Stimulated activated CD4-positive, alpha-beta T cell treated with anti-CD3 and anti-CD28 coated beads, Interleukin-15, amount 100 ng/mL, for 24 hours (primary cell): ENCODE data around the gene TGFB1I1.

Source experiments
- DNase-seq: peaks from one replicate; pipeline ENCODE4 v3.0.0-alpha.2; 2020

Gene TGFB1I1

GRCh38 chr16:31453255-31454204 lies 18.4 kb upstream of the TGFB1I1 start:
- DNase-seq: no peak

- DNase-seq: peak; percentile 49
Observed at GRCh38 chr16:31455601-31456314, 16.2 kb upstream of the TGFB1I1 start.

- no peak for DNase-seq
Observed at GRCh38 chr16:31456988-31457360, 15.0 kb upstream of the TGFB1I1 start.

- DNase-seq: peak; percentile 57
Observed at GRCh38 chr16:31458073-31458843, 13.7 kb upstream of the TGFB1I1 start.

GRCh38 chr16:31458844-31459686 lies 12.9 kb upstream of the TGFB1I1 start, which contains the start of gene ARMC5:
Gene ARMC5, plus strand, starts transcription at chr16:31459501. Its CDS starts 24 bp downstream, at chr16:31459525.
- DNase-seq: peak; percentile 98

GRCh38 chr16:31459687-31460581 lies 12.0 kb upstream of the TGFB1I1 start:
- DNase-seq: peak; percentile 100

GRCh38 chr16:31460582-31461002 lies 11.4 kb upstream of the TGFB1I1 start:
- no peak for DNase-seq

- no peak for DNase-seq
Observed at GRCh38 chr16:31461201-31461920, 10.6 kb upstream of the TGFB1I1 start.

- no peak for DNase-seq
Observed at GRCh38 chr16:31461921-31462804, 9.8 kb upstream of the TGFB1I1 start.

GRCh38 chr16:31464348-31464769 lies 7.6 kb upstream of the TGFB1I1 start:
- no peak for DNase-seq

GRCh38 chr16:31464781-31465260 lies 7.1 kb upstream of the TGFB1I1 start:
- DNase-seq: no peak

GRCh38 chr16:31465788-31466370 lies 6.1 kb upstream of the TGFB1I1 start:
- DNase-seq: no peak

GRCh38 chr16:31466381-31466841 lies 5.5 kb upstream of the TGFB1I1 start:
- no peak for DNase-seq

- DNase-seq: no peak
Observed at GRCh38 chr16:31467151-31467773, 4.7 kb upstream of the TGFB1I1 start.

- DNase-seq: no peak
Observed at GRCh38 chr16:31467858-31468257, 4.1 kb upstream of the TGFB1I1 start.

GRCh38 chr16:31470615-31471014 lies 1.3 kb upstream of the TGFB1I1 start:
- DNase-seq: no peak

- DNase-seq: no peak
Observed at GRCh38 chr16:31471241-31471874, 594 bp upstream of the TGFB1I1 start.
